Lung (tissue), 12 donors: ENCODE data around the gene KIDINS220. TPM values are rescaled to one million over a fixed set of nuclear protein-coding genes. Genes with fewer than 3 reads are reported as not detected.
A peak's percentile ranks its signal among the peaks of the same experiment; 100 is the strongest.

Experiments
- ATAC-seq: fragments of 200-7000 bp; cut with Tn5 transposase; one replicate; pipeline ENCODE4 v1.9.1; 2020; ENCODE audit warnings: moderate number of reproducible peaks; ENCODE audit not compliant: insufficient read depth, low FRiP score
- DNase-seq, 3 donors: peaks; one replicate each; pipeline ENCODE4 v3.0.0-alpha.2; 2013 to 2017
- H3K27ac ChIP-seq, 2 donors: one replicate each; pipeline ENCODE4 v1.5.1; 2013; ENCODE audit warnings: mild to moderate bottlenecking in 2 of 2, moderate library complexity in 2 of 2, control low read depth in 1 of 2, inconsistent platforms in 1 of 2, low read depth in 1 of 2, low read length in 1 of 2
- H3K27me3 ChIP-seq, 3 donors: one replicate each; pipeline ENCODE4 v1.5.1; 2013; ENCODE audit warnings: low read length in 2 of 3; ENCODE audit not compliant: control insufficient read depth in 3 of 3, insufficient read depth in 3 of 3
- H3K36me3 ChIP-seq, 4 donors: one replicate each; pipeline ENCODE4 v1.5.1; 2013; ENCODE audit warnings: low read length in 4 of 4, mild to moderate bottlenecking in 1 of 4, moderate library complexity in 1 of 4; ENCODE audit not compliant: control insufficient read depth in 4 of 4, insufficient read depth in 4 of 4
- H3K4me1 ChIP-seq, 5 donors: one replicate each; pipeline ENCODE4 v1.5.1; 2013; ENCODE audit warnings: low read length in 5 of 5, mild to moderate bottlenecking in 2 of 5, moderate library complexity in 1 of 5; ENCODE audit not compliant: control insufficient read depth in 5 of 5, insufficient read depth in 5 of 5
- H3K4me3 ChIP-seq: one replicate; pipeline ENCODE4 v1.5.1; 2013; ENCODE audit warnings: mild to moderate bottlenecking, control low read depth, moderate library complexity
- H3K9ac ChIP-seq, 2 donors: one replicate each; pipeline ENCODE4 v1.5.1; 2013; ENCODE audit warnings: low read length in 2 of 2, control low read depth in 1 of 2; ENCODE audit not compliant: insufficient read depth in 1 of 2
- H3K9me3 ChIP-seq, 4 donors: one replicate each; pipeline ENCODE4 v1.5.1; 2013; ENCODE audit warnings: low read length in 3 of 4, mild to moderate bottlenecking in 1 of 4, moderate library complexity in 1 of 4; ENCODE audit not compliant: control insufficient read depth in 4 of 4, insufficient read depth in 3 of 4
- CTCF ChIP-seq: IDR thresholded peaks from 2 replicates; pipeline ENCODE4 v1.5.1; 2012; ENCODE audit warnings: mild to moderate bottlenecking; ENCODE audit errors: control extremely low read depth, extremely low read depth
- WGBS, 2 donors: extraction: QIAGEN DNeasy Blood & Tissue Kit; methylation state at CpG; one replicate each; pipeline ENCODE4 v1.1.7; 2013; 5-methylcytosine and 5-hydroxymethylcytosine counted together
- polyA plus RNA-seq, 2 donors: library from polyadenylated mRNA; stranded (reverse); fragments of 200-250 nt; gene quantifications; one replicate each; pipeline ENCODE4 v1.2.1, GENCODE V29; 2013
- total RNA-seq, 2 donors: library from RNA; depleted of rRNA in 1 of 2; stranded (reverse); fragments of >200 nt in 1 of 2; gene quantifications; one replicate each; pipeline ENCODE4 v1.2.1, GENCODE V29; 2014 to 2021
- donor health status: control.
- donor health status: control.
- donor health status: Bipolar disorder and iron deficiency.
- donor health status: healthy.
- donor health status: DM: yes; HTN: yes; CAD: no.

KIDINS220 gene
- total and polyA plus RNA-seq, 4 donors: 16.2 to 211 (median 36.4) TPM

- H3K4me3 ChIP-seq: no peak overlapping the region
- no peak overlapping the region for H3K27ac ChIP-seq
- no peak for DNase-seq
- TF ChIP-seq CTCF: no peak
- no peak overlapping the region for H3K9ac ChIP-seq
- WGBS, 2 donors: 95 to 99% methylated on average over 4 of the region's 4 CpGs
- ATAC-seq: no peak
- no peaks in the 10 kb centered on the region for H3K9me3 ChIP-seq
- no peaks in the 10 kb centered on the region for H3K4me1 ChIP-seq
- H3K36me3 ChIP-seq: peaks cover 3 to 17% (median 6%) of the 10 kb centered on the region in 4 donors
- no peaks in the 10 kb centered on the region for H3K27me3 ChIP-seq
These were observed 40.5 kb upstream of the KIDINS220 start for GRCh38 chr2:8877894-8878293.

- no peak overlapping the region for H3K9ac ChIP-seq
- no peak overlapping the region for H3K27ac ChIP-seq
- TF ChIP-seq CTCF: no peak
- H3K4me1 ChIP-seq: no peaks in the 10 kb centered on the region
- 86 to 93% methylated on average over 4 of the region's 4 CpGs for WGBS, 2 donors
- H3K36me3 ChIP-seq: peaks cover 3 to 17% (median 6%) of the 10 kb centered on the region in 4 donors
- H3K4me3 ChIP-seq: no peak overlapping the region
- DNase-seq: no peak
- no peak for ATAC-seq
- H3K27me3 ChIP-seq: no peaks in the 10 kb centered on the region
- H3K9me3 ChIP-seq: no peaks in the 10 kb centered on the region
These were observed 39.9 kb upstream of the KIDINS220 start for GRCh38 chr2:8877332-8877731.

GRCh38 chr2:8876628-8877027, 39.2 kb upstream of the KIDINS220 start:
- no peak overlapping the region for H3K27ac ChIP-seq
- no peaks in the 10 kb centered on the region for H3K4me1 ChIP-seq
- H3K36me3 ChIP-seq: peaks cover 5 to 20% (median 6%) of the 10 kb centered on the region in 4 donors
- H3K27me3 ChIP-seq: no peaks in the 10 kb centered on the region
- DNase-seq: no peak
- no peak overlapping the region for H3K4me3 ChIP-seq
- no peak overlapping the region for H3K9ac ChIP-seq
- no peak for TF ChIP-seq CTCF
- no peak for ATAC-seq
- no peaks in the 10 kb centered on the region for H3K9me3 ChIP-seq

- no peaks in the 10 kb centered on the region for H3K27me3 ChIP-seq
- H3K36me3 ChIP-seq: peaks cover 3 to 15% (median 5%) of the 10 kb centered on the region in 4 donors
- DNase-seq (peak in 2 of 3 donors; percentile 55 to 71), ATAC-seq (no peak)
- no peaks in the 10 kb centered on the region for H3K4me1 ChIP-seq
- no peak overlapping the region for H3K9ac ChIP-seq
- peak; percentile 25 for TF ChIP-seq CTCF
- WGBS, 2 donors: 52 to 56% methylated on average over 11 of the region's 11 CpGs
- H3K9me3 ChIP-seq: no peaks in the 10 kb centered on the region
- no peak overlapping the region for H3K27ac ChIP-seq
- H3K4me3 ChIP-seq: no peak overlapping the region
These were observed 35.5 kb upstream of the KIDINS220 start for GRCh38 chr2:8872821-8873432.
